GM12892 (cell line): ENCODE results near the gene RBL2.
"Not testable (repeated sequence)": the region's sequence is repeated elsewhere in the genome, so short reads cannot be mapped to it uniquely, and the experiment has no call there.

Experiments
- DNase-seq: peaks from one replicate; pipeline ENCODE4 v3.0.0; 2011; ENCODE audit not compliant: insufficient read length
- FAIRE-seq: peaks from 2 replicates; lab custom pipeline; 2011; peaks lifted over from hg19 to GRCh38; lab: Jason Lieb, UNC
- POLR2A ChIP-seq: IDR thresholded peaks from 2 replicates; pipeline ENCODE4 v1.6.1; 2011; ENCODE audit warnings: low read depth, low read length, control low read depth
- POLR2AphosphoS5 ChIP-seq: IDR thresholded peaks from 2 replicates; pipeline ENCODE4 v1.6.1; 2011; ENCODE audit warnings: low read depth, low read length, control low read depth
- TAF1 ChIP-seq: IDR thresholded peaks from 2 replicates; pipeline ENCODE4 v1.6.1; 2011; ENCODE audit warnings: low read depth, mild to moderate bottlenecking, control low read depth, low read length, borderline replicate concordance

Gene RBL2

GRCh38 chr16:53523971-53524548 is 89.8 kb downstream of the RBL2 start:
- DNase-seq, result no peak
- TF ChIP-seq POLR2AphosphoS5, result no peak
- TF ChIP-seq POLR2A, result no peak
- no peak for TF ChIP-seq TAF1
- FAIRE-seq, result no peak

GRCh38 chr16:53528797-53529196 is 94.5 kb downstream of the RBL2 start:
- FAIRE-seq (no peak), DNase-seq (no peak)
- TF ChIP-seq TAF1 (no peak), POLR2AphosphoS5 (no peak), POLR2A (no peak)

- DNase-seq (no peak), FAIRE-seq (no peak)
- no peak for TF ChIP-seq POLR2AphosphoS5
Measured at GRCh38 chr16:53529513-53529912, 95.2 kb downstream of the RBL2 start.

GRCh38 chr16:53530046-53530445 is 95.8 kb downstream of the RBL2 start:
- TF ChIP-seq POLR2AphosphoS5 (no peak), TAF1 (no peak), POLR2A (no peak)
- DNase-seq (no peak), FAIRE-seq (no peak)

- no peak for TF ChIP-seq TAF1
- no peak for TF ChIP-seq POLR2AphosphoS5
- no peak for TF ChIP-seq POLR2A
- FAIRE-seq (peak; percentile 14), DNase-seq (no peak)
Measured at GRCh38 chr16:53530741-53531140, 96.5 kb downstream of the RBL2 start.

GRCh38 chr16:53534206-53534605 is 99.9 kb downstream of the RBL2 start:
- no peak for DNase-seq
- FAIRE-seq, result no peak
- TF ChIP-seq POLR2AphosphoS5 (no peak), TAF1 (no peak), POLR2A (no peak)

- DNase-seq (no peak), FAIRE-seq (no peak)
- TF ChIP-seq TAF1 (no peak), POLR2A (no peak), POLR2AphosphoS5 (no peak)
Measured at GRCh38 chr16:53537626-53538025, 103.4 kb downstream of the RBL2 start.

GRCh38 chr16:53539346-53539745 is 105.1 kb downstream of the RBL2 start:
- FAIRE-seq, DNase-seq: not testable (repeated sequence)

- FAIRE-seq, DNase-seq: not testable (repeated sequence)
Measured at GRCh38 chr16:53539759-53540718, 105.8 kb downstream of the RBL2 start.
